SIG-M5 (cell line): Measurements from ENCODE around the gene COX8A.
A peak's percentile ranks its signal among the peaks of the same experiment; 100 is the strongest.
"Not testable (repeated sequence)": the region's sequence is repeated elsewhere in the genome, so short reads cannot be mapped to it uniquely, and the experiment has no call there.

ENCODE experiments used
- DNase-seq: peaks from one replicate; lab custom pipeline; 2025; lab: John Stamatoyannopoulos, UW

Gene COX8A

DNA sequence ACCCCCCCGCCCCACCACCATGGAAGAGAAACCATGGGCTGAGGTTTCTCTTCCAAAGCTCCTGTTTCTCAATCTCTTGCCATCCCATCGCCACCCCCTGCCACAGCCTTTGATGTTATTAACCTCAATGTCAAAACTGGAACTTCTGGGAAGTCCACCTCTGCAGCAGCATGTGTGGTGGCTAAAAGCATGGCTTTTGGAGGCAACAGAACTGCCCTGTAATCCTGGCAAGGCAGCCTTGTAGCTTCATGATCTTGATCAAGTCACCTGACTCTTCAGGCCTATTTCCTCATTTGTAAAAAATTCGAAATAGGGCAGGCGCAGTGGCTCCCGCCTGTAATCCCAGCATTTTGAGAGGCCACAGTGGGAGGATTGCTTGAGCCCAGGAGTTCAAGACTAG, 3.5 kb upstream of the COX8A start:
- DNase-seq: no peak

DNA sequence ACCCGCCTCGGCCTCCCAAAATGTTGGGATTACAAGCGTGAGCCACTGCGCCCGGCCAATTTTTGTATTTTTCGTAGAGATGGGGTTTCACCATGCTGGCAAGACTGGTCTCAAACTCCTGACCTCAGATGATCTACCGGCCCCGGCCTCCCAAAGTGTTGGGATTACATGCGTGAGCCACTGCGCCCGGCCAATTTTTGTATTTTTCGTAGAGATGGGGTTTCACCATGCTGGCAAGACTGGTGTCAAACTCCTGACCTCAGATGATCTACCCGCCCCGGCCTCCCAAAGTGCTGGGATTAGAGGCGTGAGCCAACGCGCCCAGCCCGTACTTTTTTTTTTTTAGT, 535 bp upstream of the COX8A start:
- not testable (repeated sequence) for DNase-seq

DNA sequence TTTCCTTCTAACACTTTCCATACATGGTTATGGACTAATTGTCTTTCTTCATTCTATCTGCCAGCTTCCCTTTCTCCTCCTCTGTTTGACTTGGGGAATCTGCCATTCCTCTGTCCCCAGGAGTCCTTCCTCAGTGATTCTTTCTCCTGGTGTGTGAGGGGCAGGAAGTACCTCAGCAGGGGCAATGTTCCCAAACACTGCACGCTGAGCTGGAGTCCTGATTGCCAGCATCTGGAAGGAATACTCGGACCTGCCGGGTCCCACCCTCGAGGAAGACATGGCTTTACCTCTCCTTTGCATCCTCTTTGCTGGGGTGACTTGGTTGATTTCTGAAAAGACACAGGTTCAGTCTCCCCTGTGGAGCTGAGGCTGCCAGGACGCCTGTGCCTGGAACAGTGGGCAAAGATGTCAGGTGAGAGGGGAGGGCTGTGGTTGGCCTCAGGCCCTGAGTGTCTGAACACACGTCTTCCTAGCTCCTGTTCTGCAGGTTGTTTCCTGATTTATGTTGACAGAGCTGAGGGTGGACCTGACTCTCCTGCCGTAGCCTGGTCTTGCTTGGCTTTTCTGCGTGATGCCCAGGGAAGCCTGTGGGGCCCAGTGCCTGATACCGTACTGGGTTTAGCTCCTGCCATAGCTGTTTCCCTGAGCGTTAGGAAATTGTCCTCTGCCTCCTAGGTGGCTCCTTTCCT, 4.3 kb downstream of the COX8A start:
- no peak for DNase-seq

DNA sequence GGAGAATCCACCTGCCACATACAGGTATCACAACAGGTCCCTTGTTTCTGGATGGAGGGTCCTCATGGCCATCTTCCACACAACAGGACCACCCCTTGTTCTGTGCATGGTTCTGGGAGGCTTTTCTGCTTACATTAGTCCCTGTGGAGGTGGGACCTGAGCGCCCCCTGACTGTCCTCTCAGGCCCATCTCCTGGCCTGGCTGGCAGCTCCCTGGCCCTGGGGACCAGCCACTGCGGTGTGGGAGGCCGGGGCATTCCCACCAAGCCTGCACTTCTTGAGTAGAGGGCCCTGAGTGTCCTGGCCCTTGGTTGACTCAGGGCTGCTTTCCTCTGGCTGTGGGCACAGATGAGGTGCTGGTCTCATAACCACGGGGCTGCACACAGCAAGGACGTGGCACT, 5.0 kb downstream of the COX8A start:
- DNase-seq: no peak

DNA sequence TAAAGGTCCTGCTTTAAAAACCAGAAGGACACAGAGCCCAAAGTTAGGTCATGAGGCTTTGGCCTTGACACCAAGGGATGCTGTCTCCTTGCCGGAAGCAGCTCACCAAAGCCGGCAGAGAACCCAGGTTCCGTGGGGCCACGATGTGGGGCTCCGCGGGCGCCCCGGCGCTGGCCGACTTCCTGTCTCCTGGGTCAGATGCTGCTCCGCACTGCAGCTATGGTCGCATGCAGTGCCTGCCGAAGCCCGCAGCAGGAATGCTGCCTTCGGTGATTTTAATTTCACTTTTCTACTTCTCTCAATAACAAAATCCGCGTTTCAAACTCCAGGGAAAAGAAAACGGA, 11.4 kb downstream of the COX8A start:
- no peak for DNase-seq

DNA sequence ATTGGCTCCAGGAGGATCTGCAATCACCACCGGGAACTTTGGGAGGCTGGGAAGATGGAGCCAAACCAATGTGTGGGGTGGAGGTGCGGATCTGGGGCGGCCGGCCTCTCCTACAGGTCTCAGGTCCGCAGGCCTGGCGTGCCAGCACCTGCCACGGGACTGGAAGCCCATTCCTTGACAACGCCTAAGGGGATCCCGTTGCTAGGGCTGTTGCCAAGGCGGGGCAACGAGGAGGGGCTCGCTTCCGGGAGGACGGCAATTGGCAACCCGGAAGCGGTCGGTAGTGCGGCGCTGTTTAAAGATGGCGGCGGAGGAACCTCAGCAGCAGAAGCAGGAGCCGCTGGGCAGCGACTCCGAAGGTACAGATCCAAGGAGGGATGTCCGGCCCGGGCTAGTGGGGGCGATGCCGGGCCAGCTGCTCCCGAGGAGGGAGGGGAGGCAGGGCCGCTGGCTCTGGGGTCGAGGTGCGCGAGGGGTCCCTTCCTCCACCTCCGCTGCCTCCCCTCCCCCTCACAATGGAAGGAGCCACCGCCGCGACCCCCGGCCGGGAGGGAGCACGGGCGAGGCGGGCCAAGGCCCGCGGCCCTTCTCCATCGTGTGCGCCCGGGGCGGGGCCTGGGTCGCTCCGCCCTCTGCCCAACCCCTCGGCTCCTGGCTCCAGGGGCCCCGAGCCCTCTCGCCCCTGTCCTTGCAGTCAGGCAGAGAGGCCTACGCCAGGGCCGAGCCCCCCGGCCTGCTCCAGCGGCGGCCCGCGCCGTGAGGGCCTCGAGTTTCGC, 11.9 kb downstream of the COX8A start, which contains the start of gene OTUB1:
OTUB1 (plus strand) TSS at position 283 of the 776 bp plus-strand sequence; CDS start at position 302, 19 bp downstream.
- DNase-seq: peak; percentile 24

DNA sequence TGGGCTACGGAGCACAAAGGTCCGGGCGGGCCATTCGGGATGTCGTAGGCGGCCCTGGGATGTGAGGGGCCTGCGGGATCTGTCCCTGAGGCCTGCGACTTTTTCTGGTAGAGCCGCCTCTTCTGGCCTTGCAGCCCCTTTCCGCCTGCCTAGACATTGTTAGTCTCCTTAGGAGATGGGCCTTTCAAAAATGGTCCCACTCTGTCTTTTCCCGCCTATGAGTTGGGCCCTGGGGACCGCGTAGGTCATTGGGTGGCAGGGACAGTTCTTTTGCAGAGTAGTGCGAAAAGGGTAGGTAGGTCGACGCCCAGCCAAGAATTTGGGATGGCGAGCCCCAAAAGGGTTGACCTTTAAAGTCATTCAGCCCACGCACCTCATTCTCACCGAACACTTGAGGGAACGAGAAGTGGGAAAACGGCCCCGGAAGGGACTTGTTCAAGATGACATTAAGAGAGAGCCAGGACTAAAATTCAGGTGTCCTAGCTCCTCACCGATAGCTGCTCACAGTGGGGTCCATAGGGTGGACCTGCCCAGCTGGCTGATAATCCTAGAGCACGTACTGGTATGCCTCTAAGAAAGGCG, 12.6 kb downstream of the COX8A start:
- no peak for DNase-seq

DNA sequence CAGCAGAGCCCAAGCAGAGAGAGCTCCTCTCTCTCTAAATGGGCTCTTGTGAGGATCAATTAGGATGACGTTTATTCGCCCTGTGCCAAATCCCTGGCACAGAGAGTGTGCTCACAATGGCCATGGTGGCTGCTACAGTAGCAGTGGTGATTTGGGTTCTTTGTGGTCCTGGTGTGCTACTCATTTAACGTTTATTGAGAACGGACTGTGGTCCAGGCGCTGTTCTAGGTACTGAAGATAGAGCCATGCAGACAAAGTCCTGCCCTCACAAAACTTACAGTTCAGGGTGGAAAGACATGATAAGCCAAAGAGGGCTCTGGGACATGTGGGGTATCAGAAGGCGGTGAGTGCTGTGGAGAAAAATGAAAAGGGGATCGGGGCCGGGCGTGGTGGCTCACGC, 17.1 kb downstream of the COX8A start:
- no peak for DNase-seq

DNA sequence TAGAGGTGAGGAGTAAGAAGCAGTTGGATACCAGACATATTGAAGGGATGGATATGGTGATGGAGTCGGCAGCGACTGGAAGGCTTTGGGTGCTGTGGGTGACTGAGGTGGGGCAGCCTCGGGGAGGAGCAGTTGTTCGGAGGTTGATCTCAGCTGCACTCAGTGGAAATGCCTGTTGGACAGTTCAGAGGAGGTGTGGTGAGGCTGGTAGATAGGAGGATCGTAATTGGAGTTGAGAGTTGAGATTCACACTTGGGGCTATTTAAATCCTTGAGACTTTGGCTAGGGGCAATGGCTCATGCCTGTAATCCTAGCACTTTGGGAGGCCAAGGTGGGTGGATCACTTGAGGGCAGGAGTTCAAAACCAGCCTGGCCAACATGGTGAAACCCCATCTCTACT, 18.7 kb downstream of the COX8A start:
- no peak for DNase-seq

DNA sequence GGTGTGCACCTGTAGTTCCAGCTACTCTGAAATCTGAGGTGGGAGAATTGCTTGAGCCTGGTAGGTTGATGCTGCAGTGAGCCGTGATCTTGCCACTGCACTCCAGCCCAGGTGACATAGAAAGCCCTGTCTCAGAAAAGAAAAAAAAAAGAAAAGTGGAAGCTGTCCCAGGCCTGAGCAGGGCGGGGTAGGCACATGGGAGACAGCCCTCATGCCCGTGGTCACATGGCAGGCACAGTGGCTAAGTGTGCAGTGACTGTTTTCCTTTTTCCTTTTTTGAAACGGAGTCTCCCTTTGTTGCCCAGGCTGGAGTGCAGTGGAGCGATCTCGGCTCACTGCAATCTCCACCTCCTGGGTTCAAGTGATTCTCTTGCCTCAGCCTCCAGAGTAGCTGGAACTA, 19.6 kb downstream of the COX8A start:
- DNase-seq: no peak

DNA sequence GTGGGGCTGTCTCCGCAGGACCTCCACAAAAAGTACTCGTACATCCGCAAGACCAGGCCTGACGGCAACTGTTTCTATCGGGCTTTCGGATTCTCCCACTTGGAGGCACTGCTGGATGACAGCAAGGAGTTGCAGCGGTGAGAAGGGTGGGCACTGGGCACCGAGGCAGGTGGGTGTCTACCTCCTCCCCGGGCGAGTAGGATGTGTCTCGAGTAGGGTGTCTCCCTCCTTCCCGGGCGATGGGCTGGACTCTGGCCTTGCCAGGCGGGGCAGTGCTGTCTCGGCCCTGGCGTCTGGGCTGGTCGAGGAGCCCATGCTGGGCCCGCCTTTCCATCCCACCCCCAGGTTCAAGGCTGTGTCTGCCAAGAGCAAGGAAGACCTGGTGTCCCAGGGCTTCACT, 22.1 kb downstream of the COX8A start:
- no peak for DNase-seq

DNA sequence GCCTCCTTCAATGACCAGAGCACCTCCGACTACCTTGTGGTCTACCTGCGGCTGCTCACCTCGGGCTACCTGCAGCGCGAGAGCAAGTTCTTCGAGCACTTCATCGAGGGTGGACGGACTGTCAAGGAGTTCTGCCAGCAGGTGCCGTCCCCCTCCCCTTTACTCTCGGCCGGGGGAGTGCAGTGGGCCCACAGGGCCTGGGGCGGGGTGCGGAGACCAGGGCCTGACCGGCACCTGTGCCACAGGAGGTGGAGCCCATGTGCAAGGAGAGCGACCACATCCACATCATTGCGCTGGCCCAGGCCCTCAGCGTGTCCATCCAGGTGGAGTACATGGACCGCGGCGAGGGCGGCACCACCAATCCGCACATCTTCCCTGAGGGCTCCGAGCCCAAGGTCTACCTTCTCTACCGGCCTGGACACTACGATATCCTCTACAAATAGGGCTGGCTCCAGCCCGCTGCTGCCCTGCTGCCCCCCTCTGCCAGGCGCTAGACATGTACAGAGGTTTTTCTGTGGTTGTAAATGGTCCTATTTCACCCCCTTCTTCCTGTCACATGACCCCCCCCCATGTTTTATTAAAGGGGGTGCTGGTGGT, 22.8 kb downstream of the COX8A start:
- no peak for DNase-seq

DNA sequence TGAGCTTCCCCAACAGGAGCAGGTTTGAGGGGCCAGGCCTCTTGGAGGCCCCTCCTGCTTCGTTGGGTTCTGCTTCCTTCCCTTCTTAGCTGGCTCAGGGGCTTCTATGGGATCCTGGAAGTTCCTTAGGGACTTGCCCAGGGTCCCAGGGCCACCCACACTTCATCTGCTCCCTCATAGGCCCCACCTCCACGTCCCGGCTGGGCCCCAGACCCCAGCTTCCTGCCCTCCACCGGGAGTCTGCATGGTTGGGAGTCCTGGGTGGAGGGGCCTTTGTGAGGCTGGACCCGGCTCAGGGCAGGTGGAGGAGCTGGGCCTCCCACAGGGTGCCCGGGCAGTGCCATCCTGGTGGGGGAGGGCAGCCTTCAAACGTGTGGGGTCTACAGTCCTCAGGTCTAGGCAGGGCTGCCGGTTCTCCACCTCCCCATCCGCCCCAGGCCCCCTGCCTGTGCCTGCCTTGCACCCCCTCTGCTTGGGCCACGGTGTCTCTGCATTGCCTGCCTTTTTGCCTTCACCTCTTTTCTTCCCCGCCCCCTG, 23.4 kb downstream of the COX8A start:
- DNase-seq: no peak

DNA sequence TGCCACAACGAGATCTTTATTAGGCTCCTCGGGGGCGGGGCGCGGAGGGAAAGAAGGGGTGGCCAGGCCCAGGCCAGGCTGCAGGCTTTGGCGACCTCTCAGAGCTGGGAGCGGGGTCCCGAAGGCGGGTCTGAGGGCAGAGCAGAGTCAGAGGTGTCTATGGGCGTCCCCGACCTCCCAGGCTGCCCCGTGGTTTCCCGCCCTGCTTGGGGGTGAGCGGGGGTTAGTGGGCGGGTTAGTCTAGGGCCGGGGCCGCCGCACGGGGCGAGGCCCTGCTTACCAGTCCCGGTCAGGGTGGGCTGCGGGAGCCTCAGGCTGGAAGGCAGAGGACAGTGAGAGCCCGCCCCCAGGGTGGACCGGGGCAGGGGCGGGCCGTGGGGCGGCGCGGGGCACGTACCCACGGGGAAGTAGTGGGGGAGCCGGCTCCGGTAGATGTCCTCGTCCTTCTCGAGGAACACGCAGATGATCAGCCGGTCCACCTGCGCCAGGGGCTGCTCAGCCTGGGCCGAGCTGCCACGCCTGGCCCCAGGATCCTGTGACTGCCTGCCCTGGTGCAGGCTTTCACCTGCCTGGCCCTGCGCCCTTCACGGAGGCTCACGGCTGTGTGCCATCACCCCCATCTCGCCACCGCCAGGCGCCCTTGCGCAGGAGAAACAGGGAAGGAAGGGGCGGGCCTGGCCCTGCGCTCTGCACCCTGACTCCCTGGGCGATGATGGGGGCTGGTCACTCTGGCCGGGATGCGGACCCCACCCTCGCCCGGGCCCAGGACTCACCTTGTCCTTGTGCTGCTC, 24.3 kb downstream of the COX8A start:
- DNase-seq: no peak

DNA sequence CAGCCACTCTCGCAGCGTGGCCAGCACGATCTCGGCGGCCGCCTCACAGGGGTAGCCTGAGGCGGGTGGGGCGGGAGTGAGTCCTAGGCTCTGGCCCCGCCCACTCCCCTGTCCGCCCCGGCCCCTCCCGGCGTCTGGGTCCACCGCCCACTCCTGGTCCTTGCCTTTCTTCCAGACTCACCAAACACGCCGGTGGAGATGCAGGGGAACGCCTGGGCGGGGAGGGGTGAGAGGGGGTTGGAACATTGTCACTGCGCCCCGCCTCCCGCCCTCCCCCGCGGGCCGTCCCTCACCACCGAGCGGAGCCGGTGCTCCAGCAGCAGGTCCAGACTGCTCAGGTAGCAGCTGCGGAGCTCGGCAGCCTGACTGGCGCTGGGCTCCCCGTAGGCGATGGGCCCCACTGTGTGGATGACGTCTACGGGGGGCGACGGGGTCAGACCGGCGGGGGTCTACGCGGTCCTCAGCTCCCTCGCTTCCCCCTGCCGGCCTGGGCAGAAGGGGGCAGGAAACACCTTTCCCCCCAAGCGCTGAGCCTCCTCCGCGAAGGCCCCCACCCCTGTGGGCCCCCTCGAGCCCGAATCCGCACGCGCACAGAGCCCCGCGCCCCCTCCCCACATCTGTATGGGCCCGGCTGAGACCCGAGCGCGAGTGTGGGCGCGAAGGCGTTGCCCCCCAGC, 25.1 kb downstream of the COX8A start:
- no peak for DNase-seq

DNA sequence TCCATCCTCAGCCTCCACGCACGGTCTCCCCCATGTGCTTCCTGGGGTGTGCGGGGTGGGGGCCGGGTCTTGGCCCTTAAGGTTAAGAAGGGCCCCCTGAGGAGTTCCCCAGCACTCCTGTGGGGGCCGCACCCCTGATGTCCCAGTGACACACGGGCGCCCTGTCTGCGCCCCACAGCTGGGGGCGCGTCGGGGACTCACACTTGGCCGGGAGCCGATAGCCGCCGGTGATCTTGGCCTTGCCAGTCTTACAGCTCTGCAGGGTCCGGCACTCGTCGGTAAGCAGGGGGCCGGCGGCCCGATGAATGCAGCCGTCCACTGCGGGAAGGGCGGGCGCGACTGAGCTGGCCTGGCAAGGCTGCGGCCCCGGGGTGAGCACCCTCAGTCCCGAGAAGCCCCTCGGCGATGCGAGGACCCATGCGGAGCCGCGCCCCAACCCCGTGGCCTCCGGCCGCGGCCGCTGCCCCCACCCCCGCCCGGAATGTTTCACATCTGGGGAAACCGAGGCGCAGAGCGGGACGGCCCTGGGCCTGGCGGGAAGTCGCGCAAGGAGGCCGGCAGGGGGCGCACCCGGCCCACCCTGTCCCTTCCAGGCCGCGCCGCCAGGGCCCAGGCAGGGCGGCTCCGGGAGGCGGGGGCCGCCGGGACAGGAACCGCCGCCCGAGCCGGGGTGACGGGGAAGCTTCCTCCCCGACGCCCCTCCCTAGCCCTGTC, 25.8 kb downstream of the COX8A start:
- DNase-seq: no peak

DNA sequence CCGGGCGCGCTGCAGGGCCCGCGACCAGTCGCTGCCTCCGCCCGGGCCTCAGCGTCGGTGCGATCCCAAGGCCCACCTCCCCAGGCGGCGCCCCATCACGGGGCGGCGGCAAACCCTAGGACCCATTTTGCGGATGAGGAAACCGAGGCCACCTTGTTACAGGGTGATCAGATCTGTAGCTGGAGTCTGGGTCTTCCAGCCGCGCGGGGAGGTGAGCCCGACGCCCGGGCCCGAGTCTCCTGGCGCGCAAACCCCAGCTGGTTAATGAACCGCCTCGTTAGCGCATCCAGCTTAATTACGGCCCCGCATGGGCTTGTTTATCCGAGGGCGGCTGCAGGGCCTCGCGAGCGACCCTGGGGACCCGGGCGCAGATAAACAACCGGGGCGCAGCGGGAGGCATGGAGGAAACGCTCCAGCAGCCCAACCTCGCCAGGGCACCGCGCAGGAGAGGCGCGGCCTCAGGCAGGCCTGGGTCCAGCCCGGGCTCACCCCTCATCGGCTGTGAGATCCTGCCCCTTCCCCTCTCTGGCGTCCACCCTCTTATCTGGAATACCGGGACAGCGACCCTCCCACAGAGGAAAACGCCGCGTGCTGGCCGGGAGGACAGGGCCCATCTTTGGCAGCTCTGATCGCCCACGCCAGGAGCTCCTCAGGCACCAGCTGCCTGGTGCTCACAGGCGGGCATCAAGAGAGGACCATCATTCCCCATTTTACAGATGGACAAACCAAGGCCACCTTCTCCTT, 26.5 kb downstream of the COX8A start:
- DNase-seq: no peak

DNA sequence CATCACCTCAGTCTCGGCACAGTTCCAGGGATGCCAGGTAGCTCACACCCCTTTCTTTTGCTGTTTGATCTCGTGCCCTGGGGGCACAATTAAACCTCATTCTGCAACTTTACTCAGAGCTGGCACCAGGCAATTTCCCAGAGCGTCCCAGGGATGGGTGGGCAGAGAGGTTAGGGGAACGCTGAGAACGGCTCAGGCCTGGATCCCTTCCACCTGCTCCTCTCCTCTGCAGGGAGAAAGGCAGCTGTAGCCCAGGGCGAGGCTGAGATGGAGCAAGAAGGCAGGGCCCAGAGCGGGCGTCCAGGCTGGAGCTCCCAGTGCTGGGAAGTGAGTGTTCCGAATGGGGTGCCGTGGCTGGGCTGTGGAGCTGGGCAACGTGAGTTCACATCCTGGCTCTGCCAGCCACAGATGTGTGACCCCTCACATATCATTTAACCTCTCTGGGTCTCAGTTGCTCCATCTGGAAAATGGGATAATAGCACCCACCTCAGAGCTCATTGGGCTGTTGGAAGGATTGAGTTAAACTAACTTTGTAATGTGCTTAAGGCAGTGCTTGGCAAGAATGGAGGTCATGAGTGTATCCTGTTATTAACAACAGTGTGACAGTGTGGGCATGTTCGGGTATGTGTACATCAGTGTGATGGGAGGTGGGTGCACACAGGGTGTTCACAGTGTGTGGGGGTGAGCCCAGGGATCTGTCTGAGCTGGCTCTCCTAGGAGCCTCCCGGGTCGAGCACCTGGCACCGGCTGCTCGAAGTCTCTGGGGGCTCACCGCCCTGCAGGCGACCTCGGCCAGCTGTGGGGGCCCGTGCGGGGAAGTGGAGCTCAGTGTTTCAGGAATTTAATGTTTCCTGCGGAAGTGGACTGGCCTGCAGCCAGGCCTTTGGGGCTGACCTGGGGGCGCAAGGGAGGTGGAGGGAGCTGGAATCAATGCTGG, 27.3 kb downstream of the COX8A start:
- DNase-seq: no peak
